ENCODE data around the gene DNAH5.

The DNAH5 gene

GRCh38 chr5:13700626-13701025 is 243.9 kb downstream of the DNAH5 start:
- no peak for DNase-seq

- DNase-seq, result no peak
Observed at GRCh38 chr5:13698885-13699284, 245.6 kb downstream of the DNAH5 start.

- DNase-seq, result no peak
Observed at GRCh38 chr5:13695076-13695712, 249.3 kb downstream of the DNAH5 start.

- DNase-seq, result no peak
Observed at GRCh38 chr5:13692172-13692571, 252.3 kb downstream of the DNAH5 start.

- DNase-seq, result no peak
Observed at GRCh38 chr5:13676531-13676930, 268.0 kb downstream of the DNAH5 start.

- no peak for DNase-seq
Observed at GRCh38 chr5:13674391-13674790, 270.1 kb downstream of the DNAH5 start.

- no peak for DNase-seq
Observed at GRCh38 chr5:13673511-13673910, 271.0 kb downstream of the DNAH5 start.

GRCh38 chr5:13664377-13664776 is 280.1 kb downstream of the DNAH5 start:
- no peak for DNase-seq

GRCh38 chr5:13662626-13663025 is 281.9 kb downstream of the DNAH5 start:
- no peak for DNase-seq

GRCh38 chr5:13661272-13661671 is 283.2 kb downstream of the DNAH5 start:
- no peak for DNase-seq

- DNase-seq, result no peak
Observed at GRCh38 chr5:13660072-13660471, 284.4 kb downstream of the DNAH5 start.

GRCh38 chr5:13659391-13659790 is 285.1 kb downstream of the DNAH5 start:
- DNase-seq, result no peak

- no peak for DNase-seq
Observed at GRCh38 chr5:13658761-13659160, 285.7 kb downstream of the DNAH5 start.

- no peak for DNase-seq
Observed at GRCh38 chr5:13658152-13658551, 286.3 kb downstream of the DNAH5 start.

- no peak for DNase-seq
Observed at GRCh38 chr5:13653709-13654108, 290.8 kb downstream of the DNAH5 start.

GRCh38 chr5:13649656-13650055 is 294.8 kb downstream of the DNAH5 start:
- no peak for DNase-seq

GRCh38 chr5:13648822-13649221 is 295.7 kb downstream of the DNAH5 start:
- DNase-seq, result no peak

GRCh38 chr5:13643734-13644133 is 300.8 kb downstream of the DNAH5 start:
- no peak for DNase-seq

- no peak for DNase-seq
Observed at GRCh38 chr5:13643196-13643595, 301.3 kb downstream of the DNAH5 start.

All from activated gamma-delta T cell treated with Interleukin-2 at 50 U/mL for 16 hours (primary cell).